WTC11 (cell line): ENCODE results near the gene RYR2. TPM values are rescaled to one million over a fixed set of nuclear protein-coding genes. Genes with fewer than 3 reads are reported as not detected.

Experiments used
- ATAC-seq: fragments of 200-7000 bp; cut with Tn5 transposase; 2 replicates; pipeline ENCODE4 v1.10.0; 2021; ENCODE audit warnings: mild to moderate bottlenecking, moderate library complexity
- CTCF ChIA-PET: fragments of 300-600 bp; sonication (Branson Sonifier 250); formaldehyde crosslinking; loops from one replicate; lab custom pipeline; 2021; ENCODE audit warnings: antibody characterized with exemption; lab: Charles Lee
- POLR2A ChIA-PET: fragments of 350-600 bp; sonication (Branson Sonifier 250); formaldehyde crosslinking; loops from one replicate; lab custom pipeline; 2021; ENCODE audit warnings: antibody characterized with exemption; lab: Charles Lee
- DNase-seq: peaks from one replicate; pipeline ENCODE4 v3.0.0; 2021; ENCODE audit warnings: low spot score
- H3K27ac Mint-ChIP-seq: 2 replicates; pipeline ENCODE4 v1.8.0; 2021; ENCODE audit warnings: mixed read lengths
- H3K27me3 Mint-ChIP-seq: 2 replicates; pipeline ENCODE4 v1.8.0; 2021; ENCODE audit warnings: low read depth, mild to moderate bottlenecking, moderate library complexity, mixed read lengths
- H3K36me3 Mint-ChIP-seq: 2 replicates; pipeline ENCODE4 v1.8.0; 2021; ENCODE audit warnings: mixed read lengths
- H3K4me1 Mint-ChIP-seq: 2 replicates; pipeline ENCODE4 v1.8.0; 2022; ENCODE audit warnings: mixed read lengths
- H3K4me3 Mint-ChIP-seq: 2 replicates; pipeline ENCODE4 v1.8.0; 2021; ENCODE audit warnings: mild to moderate bottlenecking, moderate library complexity, mixed read lengths
- H3K9me3 Mint-ChIP-seq: 2 replicates; pipeline ENCODE4 v1.8.0; 2021; ENCODE audit warnings: mixed read lengths
- ARID4B ChIP-seq: sonication (generic); formaldehyde crosslinking; IDR thresholded peaks from 2 replicates; pipeline ENCODE4 v1.8.0; 2023; ENCODE audit warnings: missing genetic modification reagents, mild to moderate bottlenecking, borderline replicate concordance
- ATF3 ChIP-seq: sonication (generic); formaldehyde crosslinking; conservative IDR thresholded peaks from 2 replicates; pipeline ENCODE4 v1.8.1; 2022; ENCODE audit warnings: mild to moderate bottlenecking, missing genetic modification reagents
- CTCF ChIP-seq: fragments of 200-600 bp; IDR thresholded peaks from 2 replicates; pipeline ENCODE4 v1.8.0; 2022; ENCODE audit warnings: antibody characterized with exemption
- EMX1 ChIP-seq: fragments of 250-450 bp; sonication (Bioruptor Pico); IDR thresholded peaks from 2 replicates; pipeline ENCODE4 v1.8.0; 2021; ENCODE audit warnings: mild to moderate bottlenecking
- FOXP1 ChIP-seq: sonication (generic); formaldehyde crosslinking; IDR thresholded peaks from 2 replicates; pipeline ENCODE4 v1.8.0; 2022; ENCODE audit warnings: missing genetic modification reagents, mild to moderate bottlenecking, moderate library complexity, borderline replicate concordance
- FOXP4 ChIP-seq: sonication (generic); formaldehyde crosslinking; IDR thresholded peaks from 2 replicates; pipeline ENCODE4 v1.8.0; 2022; ENCODE audit warnings: mild to moderate bottlenecking, missing genetic modification reagents
- GABPB1 ChIP-seq: sonication (generic); formaldehyde crosslinking; IDR thresholded peaks from 2 replicates; pipeline ENCODE4 v1.8.1; 2023; ENCODE audit warnings: mild to moderate bottlenecking, missing genetic modification reagents
- IRF1 ChIP-seq: sonication (generic); formaldehyde crosslinking; IDR thresholded peaks from 2 replicates; pipeline ENCODE4 v1.8.0; 2023; ENCODE audit warnings: missing genetic modification reagents
- NFATC4 ChIP-seq: fragments of 250-450 bp; sonication (Bioruptor Pico); IDR thresholded peaks from 2 replicates; pipeline ENCODE4 v1.9.0; 2021; ENCODE audit warnings: mild to moderate bottlenecking
- OVOL2 ChIP-seq: fragments of 250-450 bp; sonication (Bioruptor Pico); IDR thresholded peaks from 2 replicates; pipeline ENCODE4 v1.9.0; 2021; ENCODE audit warnings: mild to moderate bottlenecking, borderline replicate concordance
- RELA ChIP-seq: sonication (generic); formaldehyde crosslinking; IDR thresholded peaks from 2 replicates; pipeline ENCODE4 v1.8.1; 2022; ENCODE audit warnings: missing genetic modification reagents, mild to moderate bottlenecking, borderline replicate concordance
- RORB ChIP-seq: fragments of 250-450 bp; sonication (Bioruptor Pico); IDR thresholded peaks from 2 replicates; pipeline ENCODE4 v1.9.0; 2021; ENCODE audit warnings: mild to moderate bottlenecking
- ZNF121 ChIP-seq: sonication (generic); formaldehyde crosslinking; IDR thresholded peaks from 2 replicates; pipeline ENCODE4 v1.8.0; 2023; ENCODE audit warnings: missing genetic modification reagents
- ZNF423 ChIP-seq: fragments of 250-450 bp; sonication (Bioruptor Pico); IDR thresholded peaks from 2 replicates; pipeline ENCODE4 v2.1.2; 2022; ENCODE audit warnings: mild to moderate bottlenecking, moderate library complexity
- total RNA-seq: library from RNA; stranded (reverse); gene quantifications from 3 replicates; pipeline ENCODE4 v1.2.3, GENCODE V29; 2021
- TF ChIP-seq, protein P1 (sequence below): sonication (generic); formaldehyde crosslinking; IDR thresholded peaks from 2 replicates; pipeline ENCODE4 v1.8.1; 2023; ENCODE audit warnings: mild to moderate bottlenecking, missing genetic modification reagents, moderate library complexity
- TF ChIP-seq, protein P2 (sequence below): fragments of 250-450 bp; sonication (Bioruptor Pico); IDR thresholded peaks from 2 replicates; pipeline ENCODE4 v1.9.0; 2021; ENCODE audit warnings: mild to moderate bottlenecking, borderline replicate concordance

The RYR2 gene
- total RNA-seq, 1 experiment from 2014 or later: 7.9 TPM

- TF ChIP-seq IRF1 (CRISPR knock-in tag): no peak
- no peak for TF ChIP-seq ARID4B (CRISPR knock-in tag)
- no peak for TF ChIP-seq GABPB1 (CRISPR knock-in tag)
- POLR2A ChIA-PET: no interaction called here
- Mint-ChIP-seq H3K9me3 (peaks cover 12% of the 10 kb centered on the region), H3K27me3 (no peaks in the 10 kb centered on the region), H3K4me3 (no peak overlapping the region), H3K4me1 (peaks cover 10% of the 10 kb centered on the region), H3K27ac (no peak overlapping the region), H3K36me3 (no peaks in the 10 kb centered on the region)
- CTCF ChIA-PET: no interaction called here
- DNase-seq (no peak), ATAC-seq (no peak)
These were observed 77.1 kb downstream of the RYR2 start for GRCh38 chr1:237119091-237119490.

GRCh38 chr1:237120683-237121082 lies 78.7 kb downstream of the RYR2 start:
- ChIA-PET POLR2A (no interaction called here), CTCF (no interaction called here)
- Mint-ChIP-seq H3K27ac (no peak overlapping the region), H3K36me3 (peaks cover 5% of the 10 kb centered on the region), H3K4me3 (no peak overlapping the region), H3K4me1 (peaks cover 7% of the 10 kb centered on the region; the same call in 1 of the 2 replicates), H3K27me3 (no peaks in the 10 kb centered on the region), H3K9me3 (peaks cover 21% of the 10 kb centered on the region)
- ATAC-seq (no peak), DNase-seq (no peak)
- TF ChIP-seq FOXP1 (CRISPR knock-in tag): no peak
- no peak for TF ChIP-seq RELA
- TF ChIP-seq ZNF423 (CRISPR knock-in tag): no peak
- TF ChIP-seq RORB: no peak
- no peak for TF ChIP-seq NFATC4
- no peak for TF ChIP-seq OVOL2 (CRISPR knock-in tag)
- TF ChIP-seq FOXP4 (CRISPR knock-in tag): no peak
- TF ChIP-seq EMX1 (CRISPR knock-in tag): no peak
- no peak for TF ChIP-seq ZNF121 (CRISPR knock-in tag)
- TF ChIP-seq CTCF: no peak
- no peak for TF ChIP-seq ATF3 (CRISPR knock-in tag)
- TF ChIP-seq, protein P1, sequence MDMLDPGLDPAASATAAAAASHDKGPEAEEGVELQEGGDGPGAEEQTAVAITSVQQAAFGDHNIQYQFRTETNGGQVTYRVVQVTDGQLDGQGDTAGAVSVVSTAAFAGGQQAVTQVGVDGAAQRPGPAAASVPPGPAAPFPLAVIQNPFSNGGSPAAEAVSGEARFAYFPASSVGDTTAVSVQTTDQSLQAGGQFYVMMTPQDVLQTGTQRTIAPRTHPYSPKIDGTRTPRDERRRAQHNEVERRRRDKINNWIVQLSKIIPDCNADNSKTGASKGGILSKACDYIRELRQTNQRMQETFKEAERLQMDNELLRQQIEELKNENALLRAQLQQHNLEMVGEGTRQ (CRISPR knock-in tag): no peak
- TF ChIP-seq, protein P2, sequence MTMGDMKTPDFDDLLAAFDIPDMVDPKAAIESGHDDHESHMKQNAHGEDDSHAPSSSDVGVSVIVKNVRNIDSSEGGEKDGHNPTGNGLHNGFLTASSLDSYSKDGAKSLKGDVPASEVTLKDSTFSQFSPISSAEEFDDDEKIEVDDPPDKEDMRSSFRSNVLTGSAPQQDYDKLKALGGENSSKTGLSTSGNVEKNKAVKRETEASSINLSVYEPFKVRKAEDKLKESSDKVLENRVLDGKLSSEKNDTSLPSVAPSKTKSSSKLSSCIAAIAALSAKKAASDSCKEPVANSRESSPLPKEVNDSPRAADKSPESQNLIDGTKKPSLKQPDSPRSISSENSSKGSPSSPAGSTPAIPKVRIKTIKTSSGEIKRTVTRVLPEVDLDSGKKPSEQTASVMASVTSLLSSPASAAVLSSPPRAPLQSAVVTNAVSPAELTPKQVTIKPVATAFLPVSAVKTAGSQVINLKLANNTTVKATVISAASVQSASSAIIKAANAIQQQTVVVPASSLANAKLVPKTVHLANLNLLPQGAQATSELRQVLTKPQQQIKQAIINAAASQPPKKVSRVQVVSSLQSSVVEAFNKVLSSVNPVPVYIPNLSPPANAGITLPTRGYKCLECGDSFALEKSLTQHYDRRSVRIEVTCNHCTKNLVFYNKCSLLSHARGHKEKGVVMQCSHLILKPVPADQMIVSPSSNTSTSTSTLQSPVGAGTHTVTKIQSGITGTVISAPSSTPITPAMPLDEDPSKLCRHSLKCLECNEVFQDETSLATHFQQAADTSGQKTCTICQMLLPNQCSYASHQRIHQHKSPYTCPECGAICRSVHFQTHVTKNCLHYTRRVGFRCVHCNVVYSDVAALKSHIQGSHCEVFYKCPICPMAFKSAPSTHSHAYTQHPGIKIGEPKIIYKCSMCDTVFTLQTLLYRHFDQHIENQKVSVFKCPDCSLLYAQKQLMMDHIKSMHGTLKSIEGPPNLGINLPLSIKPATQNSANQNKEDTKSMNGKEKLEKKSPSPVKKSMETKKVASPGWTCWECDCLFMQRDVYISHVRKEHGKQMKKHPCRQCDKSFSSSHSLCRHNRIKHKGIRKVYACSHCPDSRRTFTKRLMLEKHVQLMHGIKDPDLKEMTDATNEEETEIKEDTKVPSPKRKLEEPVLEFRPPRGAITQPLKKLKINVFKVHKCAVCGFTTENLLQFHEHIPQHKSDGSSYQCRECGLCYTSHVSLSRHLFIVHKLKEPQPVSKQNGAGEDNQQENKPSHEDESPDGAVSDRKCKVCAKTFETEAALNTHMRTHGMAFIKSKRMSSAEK (CRISPR knock-in tag): no peak
